NCI-H82 treated with DMSO at 0.1 percent for 48 hours (cell line): ENCODE data around the gene SIN3B.
"Not testable (repeated sequence)": the region's sequence is repeated elsewhere in the genome, so short reads cannot be mapped to it uniquely, and the experiment has no call there.

Source experiments
- DNase-seq: peaks from one replicate; lab custom pipeline; 2025; ENCODE audit not compliant: unreplicated experiment; lab: John Stamatoyannopoulos, UW

Gene SIN3B, protein sequence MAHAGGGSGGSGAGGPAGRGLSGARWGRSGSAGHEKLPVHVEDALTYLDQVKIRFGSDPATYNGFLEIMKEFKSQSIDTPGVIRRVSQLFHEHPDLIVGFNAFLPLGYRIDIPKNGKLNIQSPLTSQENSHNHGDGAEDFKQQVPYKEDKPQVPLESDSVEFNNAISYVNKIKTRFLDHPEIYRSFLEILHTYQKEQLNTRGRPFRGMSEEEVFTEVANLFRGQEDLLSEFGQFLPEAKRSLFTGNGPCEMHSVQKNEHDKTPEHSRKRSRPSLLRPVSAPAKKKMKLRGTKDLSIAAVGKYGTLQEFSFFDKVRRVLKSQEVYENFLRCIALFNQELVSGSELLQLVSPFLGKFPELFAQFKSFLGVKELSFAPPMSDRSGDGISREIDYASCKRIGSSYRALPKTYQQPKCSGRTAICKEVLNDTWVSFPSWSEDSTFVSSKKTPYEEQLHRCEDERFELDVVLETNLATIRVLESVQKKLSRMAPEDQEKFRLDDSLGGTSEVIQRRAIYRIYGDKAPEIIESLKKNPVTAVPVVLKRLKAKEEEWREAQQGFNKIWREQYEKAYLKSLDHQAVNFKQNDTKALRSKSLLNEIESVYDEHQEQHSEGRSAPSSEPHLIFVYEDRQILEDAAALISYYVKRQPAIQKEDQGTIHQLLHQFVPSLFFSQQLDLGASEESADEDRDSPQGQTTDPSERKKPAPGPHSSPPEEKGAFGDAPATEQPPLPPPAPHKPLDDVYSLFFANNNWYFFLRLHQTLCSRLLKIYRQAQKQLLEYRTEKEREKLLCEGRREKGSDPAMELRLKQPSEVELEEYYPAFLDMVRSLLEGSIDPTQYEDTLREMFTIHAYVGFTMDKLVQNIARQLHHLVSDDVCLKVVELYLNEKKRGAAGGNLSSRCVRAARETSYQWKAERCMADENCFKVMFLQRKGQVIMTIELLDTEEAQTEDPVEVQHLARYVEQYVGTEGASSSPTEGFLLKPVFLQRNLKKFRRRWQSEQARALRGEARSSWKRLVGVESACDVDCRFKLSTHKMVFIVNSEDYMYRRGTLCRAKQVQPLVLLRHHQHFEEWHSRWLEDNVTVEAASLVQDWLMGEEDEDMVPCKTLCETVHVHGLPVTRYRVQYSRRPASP

GRCh38 chr19:16829010-16829821, at the start of gene SIN3B:
Gene SIN3B (plus strand): TSS chr19:16829398. CDS start chr19:16829421, 23 bp downstream.
- DNase-seq = peak; percentile 67

DNA sequence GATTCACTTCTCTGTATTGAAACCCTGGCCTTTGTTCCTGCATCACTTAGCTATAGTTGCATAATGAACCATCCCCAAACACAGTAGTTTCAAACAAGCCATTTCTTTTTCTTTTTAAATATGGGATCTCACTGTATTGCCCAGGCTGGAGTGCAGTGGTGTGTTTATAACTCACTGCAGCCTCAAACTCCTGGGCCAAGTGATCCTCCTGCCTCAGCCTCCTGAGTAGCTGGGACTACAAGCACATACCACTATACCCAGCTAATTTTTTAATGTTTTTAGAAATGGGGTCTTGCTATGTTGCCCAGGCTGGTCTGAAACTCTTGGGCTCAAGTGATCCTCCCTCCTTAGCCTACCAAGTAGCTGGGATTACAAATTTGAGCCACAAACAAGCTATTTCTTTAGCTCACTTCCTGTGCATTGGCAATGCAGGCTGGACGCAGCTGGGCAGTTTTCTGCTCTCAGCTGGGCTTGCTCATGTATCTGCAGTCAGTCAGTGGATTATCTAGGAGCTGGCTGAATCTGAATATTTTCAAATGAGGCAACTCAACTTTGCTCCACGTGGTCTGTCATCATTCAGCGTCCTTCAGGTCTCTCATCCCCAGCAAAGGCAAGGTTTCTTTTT, 49.5 kb upstream of the SIN3B start:
- no peak for DNase-seq

DNA sequence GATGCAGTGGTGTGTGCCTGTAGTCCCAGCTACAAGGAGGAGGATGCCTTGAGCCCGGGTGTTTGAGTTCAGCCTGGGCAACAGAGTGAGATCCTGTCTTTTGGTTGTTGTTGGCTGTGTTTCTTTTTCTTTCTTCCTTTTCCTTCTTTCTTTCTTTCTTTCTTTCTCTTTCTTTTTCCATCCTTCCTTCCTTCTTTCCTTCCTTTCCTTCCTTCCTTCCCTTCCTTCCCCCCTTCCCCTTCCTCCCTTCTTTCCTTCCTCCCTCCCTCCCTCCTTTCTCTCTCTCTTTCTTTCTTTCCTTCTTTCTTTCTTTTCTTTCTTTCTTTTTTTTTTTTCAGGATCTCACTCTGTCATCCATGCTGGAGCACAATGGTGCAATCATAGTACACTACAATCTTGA, 46.5 kb upstream of the SIN3B start:
- no peak for DNase-seq

DNA sequence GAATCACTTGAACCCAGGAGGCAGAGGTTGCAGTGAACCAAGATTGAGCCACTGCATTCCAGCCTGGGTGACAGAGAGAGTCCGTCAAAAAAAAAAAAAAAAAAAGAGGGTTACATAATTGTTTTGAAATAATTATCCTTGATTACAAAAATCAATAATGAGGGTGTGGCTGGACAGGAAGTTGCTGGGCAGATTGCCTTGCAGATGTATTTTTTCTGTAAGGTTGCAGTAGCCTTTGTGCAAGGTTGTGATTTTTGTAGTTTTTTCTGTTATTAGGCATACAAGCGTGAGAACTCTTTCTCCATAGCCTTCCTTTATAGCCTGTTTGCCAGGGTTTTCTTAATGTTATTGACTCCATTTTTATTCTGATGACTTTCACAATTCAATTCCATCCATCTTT, 40.7 kb upstream of the SIN3B start:
- DNase-seq = no peak

GRCh38 chr19:16789238-16789637, 40.0 kb upstream of the SIN3B start:
- DNase-seq = no peak

- no peak for DNase-seq
These were observed 39.1 kb upstream of the SIN3B start for GRCh38 chr19:16790051-16790450.

GRCh38 chr19:16791942-16792341, 37.3 kb upstream of the SIN3B start:
- DNase-seq = peak; percentile 38

- no peak for DNase-seq
These were observed 34.4 kb upstream of the SIN3B start for GRCh38 chr19:16794456-16795441.

GRCh38 chr19:16795731-16796130, 33.5 kb upstream of the SIN3B start:
- DNase-seq = no peak

DNA sequence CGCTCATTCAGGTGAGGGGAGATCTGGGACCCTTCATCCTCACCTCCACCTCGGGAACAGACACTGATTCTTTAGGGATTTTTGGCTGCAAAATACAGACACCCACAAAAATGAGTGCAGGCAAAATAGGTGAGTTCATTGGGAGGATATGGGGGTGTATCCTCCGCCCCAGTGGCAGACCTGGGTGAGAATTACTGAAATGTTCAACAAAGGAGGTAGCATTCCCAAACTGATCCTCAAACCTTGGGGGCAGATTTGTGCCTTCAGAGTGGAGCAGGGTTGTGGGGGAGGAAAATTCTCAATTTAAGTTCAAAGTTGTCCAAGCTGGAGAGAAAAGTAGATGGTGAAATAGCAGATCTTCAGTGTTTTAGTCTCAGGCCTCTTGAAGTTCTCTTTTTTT, 31.3 kb upstream of the SIN3B start:
- no peak for DNase-seq

GRCh38 chr19:16798326-16798725, 30.9 kb upstream of the SIN3B start:
- not testable (repeated sequence) for DNase-seq

- no peak for DNase-seq
These were observed 29.5 kb upstream of the SIN3B start for GRCh38 chr19:16799740-16800139.

DNA sequence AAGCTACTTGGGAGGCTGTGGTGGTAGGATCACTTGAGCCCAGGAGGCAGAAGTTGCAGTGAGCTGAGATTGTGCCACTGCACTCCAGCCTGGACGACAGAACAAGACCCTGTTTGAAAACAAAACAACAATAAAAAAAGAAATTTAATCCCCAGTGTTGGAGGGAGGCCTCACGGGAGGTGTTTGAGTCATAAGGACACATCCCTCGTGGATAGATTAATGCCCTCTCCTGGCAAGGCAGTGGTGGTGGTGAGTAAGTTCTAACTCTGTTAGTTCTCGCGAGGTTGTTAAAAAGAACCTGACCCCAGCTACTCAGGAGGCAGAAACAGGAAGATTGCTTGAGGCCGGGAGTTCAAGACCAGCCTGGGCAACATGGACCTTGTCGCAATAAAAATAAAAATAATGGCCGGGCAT, 27.6 kb upstream of the SIN3B start:
- no peak for DNase-seq

GRCh38 chr19:16804176-16804575, 25.0 kb upstream of the SIN3B start:
- no peak for DNase-seq

DNA sequence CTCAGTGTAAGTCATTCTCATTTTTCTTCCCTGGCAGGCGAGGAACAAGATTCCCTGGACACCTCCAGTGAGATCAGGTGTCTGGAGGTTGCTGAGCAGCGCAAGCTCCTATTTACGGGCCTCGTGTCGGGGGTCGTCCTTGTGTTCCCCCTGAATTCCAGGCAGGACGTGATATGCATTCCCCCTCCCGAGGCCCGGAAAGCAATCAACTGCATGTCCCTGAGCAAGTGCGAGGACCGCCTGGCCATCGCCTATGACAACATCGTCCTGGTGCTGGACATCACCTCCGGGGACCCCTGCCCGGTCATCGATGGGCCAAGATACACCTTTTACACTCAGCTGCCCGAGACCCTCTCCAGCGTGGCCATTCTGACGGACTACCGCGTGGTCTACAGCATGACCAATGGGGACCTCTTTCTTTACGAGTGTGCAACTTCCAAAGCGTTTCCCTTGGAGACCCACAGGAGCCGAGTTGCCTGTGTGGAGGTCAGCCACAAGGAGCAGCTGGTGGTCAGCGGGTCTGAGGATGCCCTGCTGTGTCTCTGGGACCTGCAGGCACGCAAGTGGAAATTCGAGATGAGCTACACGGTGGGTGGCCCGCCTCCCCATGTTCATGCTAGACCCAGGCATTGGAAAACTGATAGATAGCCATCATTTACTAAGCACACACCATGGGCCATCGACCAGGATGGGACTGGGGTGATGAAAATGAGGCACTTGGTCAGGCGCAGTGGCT, 21.5 kb upstream of the SIN3B start:
- DNase-seq = no peak

GRCh38 chr19:16814526-16815100, 14.6 kb upstream of the SIN3B start:
- DNase-seq = no peak

GRCh38 chr19:16820056-16820455, 9.1 kb upstream of the SIN3B start:
- no peak for DNase-seq

DNA sequence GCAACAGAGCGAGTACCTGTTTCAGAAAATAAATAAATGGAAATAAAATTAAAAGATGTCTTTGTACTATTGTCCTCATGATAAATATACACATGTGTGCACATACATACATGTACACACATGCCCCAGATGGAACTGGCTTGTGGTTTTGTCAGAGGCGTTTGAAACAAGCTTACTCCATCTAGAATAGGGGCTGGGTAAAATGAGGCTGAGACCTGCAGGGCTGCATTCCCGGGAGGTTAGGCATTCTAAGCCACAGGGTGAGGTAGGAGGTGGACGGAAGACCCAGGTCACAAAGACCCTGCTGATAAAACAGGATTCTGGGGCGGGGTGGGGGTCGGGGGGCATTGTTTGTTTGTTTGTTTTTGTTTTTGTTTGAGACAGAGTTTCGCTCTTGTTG, 8.1 kb upstream of the SIN3B start:
- DNase-seq = no peak
